ENCODE results near the gene GCSH. TPM values are rescaled to one million over a fixed set of nuclear protein-coding genes. Genes with fewer than 3 reads are reported as not detected.

Gene GCSH
- total RNA-seq (10 to 100 TPM; 29.1 to 51.5 (median 39.1) TPM), polyA plus RNA-seq (10 to 100 TPM; 37.8 to 51.4 (median 48.9) TPM)
- long read RNA-seq, donor 1, transcript GCSH-201 (5 exons, 1,597 nt), result major isoform, 36 of 40 reads
- long read RNA-seq, donor 1, partial matches to known transcripts, result 1 of 40 reads
- long read RNA-seq, donor 1, other reads (novel, unspliced or antisense), result 0 of 40 reads
- long read RNA-seq, donor 2, transcript GCSH-201 (5 exons, 1,597 nt), result major isoform, 17 of 19 reads
- long read RNA-seq, donor 2, partial matches to known transcripts, result 0 of 19 reads
- long read RNA-seq, donor 2, other reads (novel, unspliced or antisense), result 1 of 19 reads

DNA sequence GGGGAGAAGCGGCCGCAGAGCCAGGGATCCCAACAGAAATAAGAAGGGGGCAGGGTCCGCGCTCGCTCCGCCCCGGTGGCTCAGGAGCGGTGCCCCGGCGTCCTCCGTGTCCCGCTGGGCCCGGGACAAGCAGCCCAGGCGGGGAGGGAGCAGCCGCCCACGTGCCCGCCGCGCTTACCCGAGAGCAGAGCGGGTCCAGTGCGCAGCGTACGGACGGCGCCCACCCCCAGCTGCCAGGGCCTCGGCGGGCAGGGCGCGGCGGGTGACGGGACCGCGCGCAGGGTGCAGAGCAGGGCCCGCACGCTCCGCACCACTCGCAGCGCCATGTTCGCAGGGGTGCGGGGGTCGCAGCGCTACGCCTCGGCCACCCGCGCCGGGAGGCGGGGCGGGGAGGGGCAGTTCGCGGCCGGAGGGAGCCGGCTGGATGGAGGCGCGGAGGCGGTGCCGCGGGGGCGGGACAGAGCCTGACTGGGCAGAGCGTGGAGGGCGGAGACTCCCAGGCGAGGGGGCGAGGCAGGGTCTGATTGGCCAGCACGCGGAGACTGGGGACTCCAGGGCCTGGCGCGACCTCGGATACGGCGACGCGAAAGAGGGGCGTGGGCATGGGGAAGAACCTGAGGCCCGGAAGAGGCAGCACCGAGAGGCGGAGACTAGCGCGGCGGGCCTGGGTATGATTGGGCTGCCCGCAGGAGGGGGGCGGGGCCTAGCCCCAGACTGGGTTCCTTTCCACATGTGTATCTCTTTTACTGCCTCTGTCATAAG, at the start of gene GCSH:
TSS of gene GCSH (minus strand) at position 443 of the 762 bp plus-strand sequence. CDS start at position 326, 117 bp downstream.
- DNase-seq (peak; percentile 100), ATAC-seq (peak; percentile 99 to 100 (median 99))
- TF ChIP-seq, protein P1, sequence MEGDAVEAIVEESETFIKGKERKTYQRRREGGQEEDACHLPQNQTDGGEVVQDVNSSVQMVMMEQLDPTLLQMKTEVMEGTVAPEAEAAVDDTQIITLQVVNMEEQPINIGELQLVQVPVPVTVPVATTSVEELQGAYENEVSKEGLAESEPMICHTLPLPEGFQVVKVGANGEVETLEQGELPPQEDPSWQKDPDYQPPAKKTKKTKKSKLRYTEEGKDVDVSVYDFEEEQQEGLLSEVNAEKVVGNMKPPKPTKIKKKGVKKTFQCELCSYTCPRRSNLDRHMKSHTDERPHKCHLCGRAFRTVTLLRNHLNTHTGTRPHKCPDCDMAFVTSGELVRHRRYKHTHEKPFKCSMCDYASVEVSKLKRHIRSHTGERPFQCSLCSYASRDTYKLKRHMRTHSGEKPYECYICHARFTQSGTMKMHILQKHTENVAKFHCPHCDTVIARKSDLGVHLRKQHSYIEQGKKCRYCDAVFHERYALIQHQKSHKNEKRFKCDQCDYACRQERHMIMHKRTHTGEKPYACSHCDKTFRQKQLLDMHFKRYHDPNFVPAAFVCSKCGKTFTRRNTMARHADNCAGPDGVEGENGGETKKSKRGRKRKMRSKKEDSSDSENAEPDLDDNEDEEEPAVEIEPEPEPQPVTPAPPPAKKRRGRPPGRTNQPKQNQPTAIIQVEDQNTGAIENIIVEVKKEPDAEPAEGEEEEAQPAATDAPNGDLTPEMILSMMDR (IDR thresholded peaks at IDR 0.05), result no peak
- Histone ChIP-seq H3K27ac (peak within 1 kb of the TSS; percentile 84), H3K9me3 (no peaks in the 10 kb centered on the region), H3K36me3 (ENCODE audit: insufficient read depth in 1 of 2, low read depth in 1 of 2) (no peaks in the 10 kb centered on the region), H3K4me3 (peak within 1 kb of the TSS; percentile 90), H3K4me1 (peaks cover 4% of the 10 kb centered on the region), H3K27me3 (ENCODE audit: insufficient read depth in 3 of 3, low read length in 2 of 3) (no peaks in the 10 kb centered on the region)
- intact Hi-C loops (cut with DNase I), result loop anchor here (5.0 to 10.0 kb wide), 2 partner anchors 59 to 219 kb away; partner anchors contain the start of genes GAN (in 2 of the 2) and ATMIN (in 1 of the 2)
- 2 to 5% (median 4%) methylated on average over 49 to 77 of the region's 83 CpGs for WGBS, 3 donors

DNA sequence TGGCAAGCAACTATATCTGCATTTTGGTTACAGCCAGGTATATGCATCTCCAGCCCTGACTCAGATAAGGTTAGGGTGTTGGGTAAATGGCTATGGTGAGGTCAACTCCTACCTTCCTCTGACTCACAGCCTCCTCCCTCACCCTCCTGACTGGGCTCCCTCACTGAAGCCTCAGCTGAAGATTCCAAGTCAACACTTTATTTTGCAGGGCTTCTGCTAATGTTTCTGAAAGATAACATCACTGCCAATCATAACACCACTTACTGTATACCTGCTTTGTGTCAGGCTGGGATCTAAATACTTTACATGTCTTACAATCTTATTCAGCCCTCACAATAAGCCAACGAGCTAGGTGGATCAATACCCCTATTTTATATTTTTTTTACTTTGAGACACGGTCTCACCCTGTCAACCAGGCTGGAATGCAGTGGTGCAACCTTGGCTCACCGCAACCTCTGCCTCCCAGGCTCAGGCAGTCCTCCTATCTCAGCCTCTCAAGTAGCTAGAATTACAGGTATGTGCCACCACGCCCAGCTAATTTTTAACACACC, 47.8 kb upstream of the GCSH start:
- 71 to 81% (median 78%) methylated on average over 4 of the region's 4 CpGs for WGBS, 3 donors
- no peak for ATAC-seq
- TF ChIP-seq, protein P1 (IDR thresholded peaks at IDR 0.05), result no peak
- Histone ChIP-seq H3K36me3 (ENCODE audit: insufficient read depth in 1 of 2, low read depth in 1 of 2) (no peaks in the 10 kb centered on the region), H3K27ac (no peak overlapping the region), H3K9me3 (no peaks in the 10 kb centered on the region), H3K4me1 (no peaks in the 10 kb centered on the region), H3K4me3 (no peak overlapping the region), H3K27me3 (ENCODE audit: insufficient read depth in 3 of 3, low read length in 2 of 3) (peaks cover 0 to 2% (median 0%) of the 10 kb centered on the region in 3 donors)
- intact Hi-C loops (cut with DNase I), result no loop called here
- DNase-seq, result no peak

DNA sequence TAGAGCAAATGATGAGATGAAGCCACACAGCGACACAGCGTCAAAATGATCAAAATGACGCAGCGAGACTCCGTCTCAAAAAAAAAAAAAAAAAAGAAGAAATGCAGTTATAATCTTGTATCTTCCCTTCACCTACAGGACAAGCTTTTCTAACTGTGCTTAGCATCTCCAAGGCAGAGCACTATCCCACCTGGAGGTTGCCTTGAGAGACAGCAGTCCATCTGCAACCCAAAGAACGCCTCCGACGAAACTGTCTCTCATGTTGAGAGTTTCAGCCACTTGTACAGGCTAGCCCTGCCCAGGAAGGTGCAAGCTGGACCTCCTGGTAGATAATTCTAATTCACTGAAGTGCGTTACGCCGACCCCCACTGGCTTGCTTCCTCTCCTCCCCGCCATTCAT, 46.7 kb upstream of the GCSH start:
- no peaks in the 10 kb centered on the region for H3K4me1 ChIP-seq
- H3K9me3 ChIP-seq, result no peaks in the 10 kb centered on the region
- H3K27ac ChIP-seq, result no peak overlapping the region
- TF ChIP-seq, protein P1 (IDR thresholded peaks at IDR 0.05), result no peak
- H3K4me3 ChIP-seq, result no peak overlapping the region
- DNase-seq (no peak), ATAC-seq (no peak)
- WGBS, 3 donors, result 77 to 85% (median 77%) methylated on average over 12 of the region's 12 CpGs
- peaks cover 0 to 2% (median 0%) of the 10 kb centered on the region in 3 donors for H3K27me3 ChIP-seq (ENCODE audit: insufficient read depth in 3 of 3, low read length in 2 of 3)
- intact Hi-C loops (cut with DNase I), result no loop called here
- H3K36me3 ChIP-seq (ENCODE audit: insufficient read depth in 1 of 2, low read depth in 1 of 2), result no peaks in the 10 kb centered on the region

DNA sequence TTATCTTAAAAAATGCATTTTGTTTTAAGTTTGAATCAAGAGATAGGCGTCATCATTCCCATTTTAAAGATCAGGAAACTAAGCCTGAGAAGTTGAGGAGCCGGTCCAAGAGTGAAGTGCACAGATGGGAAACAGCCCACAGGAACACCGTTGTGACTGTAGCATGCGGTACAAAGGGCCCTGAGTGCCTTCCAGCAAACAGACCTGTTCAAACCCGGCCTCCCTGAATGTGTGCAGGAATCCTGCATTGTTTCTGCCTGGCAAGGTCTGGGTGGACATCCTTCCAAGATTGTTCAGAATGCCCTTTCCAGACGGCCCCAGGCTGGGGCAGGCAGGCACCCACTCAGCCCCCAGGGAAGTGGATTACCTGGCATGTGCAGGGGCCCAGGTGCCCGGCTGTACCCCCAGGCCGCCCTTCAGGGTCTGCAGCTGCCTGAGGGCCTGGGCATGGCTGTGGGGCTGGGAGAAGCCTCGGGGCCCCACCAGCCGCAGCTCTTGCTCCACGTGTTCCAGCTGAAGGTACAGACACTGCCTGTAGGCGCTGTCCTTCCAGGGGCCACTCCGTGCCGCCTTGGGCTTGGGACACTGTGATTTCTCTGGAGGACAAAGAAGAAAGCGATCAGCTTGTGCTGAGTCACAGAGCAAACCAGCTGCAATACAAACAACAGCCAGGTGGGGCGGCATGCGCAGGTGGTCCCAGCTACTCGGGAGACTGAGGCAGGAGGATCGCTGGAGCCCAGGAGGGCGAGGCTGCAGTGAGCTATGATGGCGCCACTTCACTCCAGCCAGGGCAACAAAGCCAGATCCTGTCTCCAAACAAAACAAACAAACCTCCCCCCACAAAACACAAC, 45.0 kb upstream of the GCSH start:
- TF ChIP-seq, protein P1 (IDR thresholded peaks at IDR 0.05), result no peak
- H3K9me3 ChIP-seq, result no peaks in the 10 kb centered on the region
- no peak for ATAC-seq
- 82 to 83% (median 83%) methylated on average over 21 of the region's 21 CpGs for WGBS, 3 donors
- no peaks in the 10 kb centered on the region for H3K4me1 ChIP-seq
- no peak for DNase-seq
- H3K36me3 ChIP-seq (ENCODE audit: insufficient read depth in 1 of 2, low read depth in 1 of 2), result no peaks in the 10 kb centered on the region
- H3K27ac ChIP-seq, result no peak overlapping the region
- H3K4me3 ChIP-seq, result no peak overlapping the region
- peaks cover 0 to 2% (median 0%) of the 10 kb centered on the region in 3 donors for H3K27me3 ChIP-seq (ENCODE audit: insufficient read depth in 3 of 3, low read length in 2 of 3)
- intact Hi-C loops (cut with DNase I), result no loop called here
